Sigmoid colon (tissue), 4 donors: Measurements from ENCODE around the gene GOT1.

Experiments used
- POLR2A ChIP-seq, 2 donors: fragments of 450-650 bp; IDR thresholded peaks; one replicate each; pipeline ENCODE4 v1.6.1; 2016; ENCODE audit warnings: antibody characterized with exemption in 2 of 2, mild to moderate bottlenecking in 2 of 2, moderate library complexity in 2 of 2
- POLR2AphosphoS5 ChIP-seq, 4 donors: sonication (generic); formaldehyde crosslinking; IDR thresholded peaks; one replicate each; pipeline ENCODE4 v1.6.1; 2017; ENCODE audit warnings: antibody characterized with exemption in 4 of 4
- TF ChIP-seq, protein P1 (sequence below), 4 experiments: fragments of 450-650 bp in 3 of 4; fragments of 200-600 bp in 1 of 4; IDR thresholded peaks; one replicate each; pipeline ENCODE4 v1.5.1; 2016 to 2019; ENCODE audit warnings: antibody characterized with exemption in 4 of 4, mild to moderate bottlenecking in 3 of 4, moderate library complexity in 2 of 4

DNA sequence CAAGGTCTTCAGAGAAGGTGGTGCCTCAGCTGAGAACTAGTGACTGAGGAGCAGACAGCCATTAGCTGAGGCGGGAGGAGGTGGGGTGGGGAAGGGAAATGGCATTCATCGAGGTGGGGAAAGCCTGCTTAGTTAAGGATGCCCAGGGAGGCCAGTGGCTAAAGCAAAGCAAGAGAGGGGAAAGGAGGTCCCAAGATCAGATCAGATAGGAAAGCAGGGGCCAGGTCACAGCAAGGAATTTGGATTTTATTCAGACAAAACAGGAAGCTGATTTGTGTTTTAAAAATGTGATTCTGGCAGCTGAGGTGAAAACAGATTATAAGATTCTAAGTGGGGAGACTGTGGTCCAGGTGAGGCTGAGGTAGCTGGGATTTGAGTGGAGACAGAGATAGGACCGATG lies 55.5 kb downstream of the GOT1 start:
- TF ChIP-seq, protein P1, sequence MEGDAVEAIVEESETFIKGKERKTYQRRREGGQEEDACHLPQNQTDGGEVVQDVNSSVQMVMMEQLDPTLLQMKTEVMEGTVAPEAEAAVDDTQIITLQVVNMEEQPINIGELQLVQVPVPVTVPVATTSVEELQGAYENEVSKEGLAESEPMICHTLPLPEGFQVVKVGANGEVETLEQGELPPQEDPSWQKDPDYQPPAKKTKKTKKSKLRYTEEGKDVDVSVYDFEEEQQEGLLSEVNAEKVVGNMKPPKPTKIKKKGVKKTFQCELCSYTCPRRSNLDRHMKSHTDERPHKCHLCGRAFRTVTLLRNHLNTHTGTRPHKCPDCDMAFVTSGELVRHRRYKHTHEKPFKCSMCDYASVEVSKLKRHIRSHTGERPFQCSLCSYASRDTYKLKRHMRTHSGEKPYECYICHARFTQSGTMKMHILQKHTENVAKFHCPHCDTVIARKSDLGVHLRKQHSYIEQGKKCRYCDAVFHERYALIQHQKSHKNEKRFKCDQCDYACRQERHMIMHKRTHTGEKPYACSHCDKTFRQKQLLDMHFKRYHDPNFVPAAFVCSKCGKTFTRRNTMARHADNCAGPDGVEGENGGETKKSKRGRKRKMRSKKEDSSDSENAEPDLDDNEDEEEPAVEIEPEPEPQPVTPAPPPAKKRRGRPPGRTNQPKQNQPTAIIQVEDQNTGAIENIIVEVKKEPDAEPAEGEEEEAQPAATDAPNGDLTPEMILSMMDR (IDR thresholded peaks at IDR 0.05), result no peak
- TF ChIP-seq POLR2A (IDR thresholded peaks at IDR 0.05) (no peak), POLR2AphosphoS5 (IDR thresholded peaks at IDR 0.05) (no peak)
